Measurements from ENCODE around the gene IGSF3.

GRCh38 chr1:116674011-116674531 lies 6.5 kb upstream of the IGSF3 start:
- TF ChIP-seq POLR2A (IDR thresholded peaks at IDR 0.05; ENCODE audit: low read depth, low read length), result no peak
- no peak for TF ChIP-seq POLR2AphosphoS5 (IDR thresholded peaks at IDR 0.05; ENCODE audit: low read depth, low read length)
- no peak for TF ChIP-seq TAF1 (IDR thresholded peaks at IDR 0.05; ENCODE audit: borderline replicate concordance, low read depth, low read length)
